Measurements from ENCODE around the gene GCSH. TPM values are rescaled to one million over a fixed set of nuclear protein-coding genes. Genes with fewer than 3 reads are reported as not detected.

The GCSH gene
- 8.3 and 14.8 TPM in 2 replicates for total RNA-seq

GRCh38 chr16:81095953-81096714, at the start of gene GCSH:
Gene GCSH, minus strand, starts transcription at chr16:81096395. Its CDS starts 117 bp downstream, at chr16:81096278.

GRCh38 chr16:81077076-81077940, 18.9 kb downstream of the GCSH start, which contains the start of gene C16orf46:
Gene C16orf46, minus strand, starts transcription at chr16:81077238. Its CDS starts 13,283 bp downstream, at chr16:81063955.

DNA sequence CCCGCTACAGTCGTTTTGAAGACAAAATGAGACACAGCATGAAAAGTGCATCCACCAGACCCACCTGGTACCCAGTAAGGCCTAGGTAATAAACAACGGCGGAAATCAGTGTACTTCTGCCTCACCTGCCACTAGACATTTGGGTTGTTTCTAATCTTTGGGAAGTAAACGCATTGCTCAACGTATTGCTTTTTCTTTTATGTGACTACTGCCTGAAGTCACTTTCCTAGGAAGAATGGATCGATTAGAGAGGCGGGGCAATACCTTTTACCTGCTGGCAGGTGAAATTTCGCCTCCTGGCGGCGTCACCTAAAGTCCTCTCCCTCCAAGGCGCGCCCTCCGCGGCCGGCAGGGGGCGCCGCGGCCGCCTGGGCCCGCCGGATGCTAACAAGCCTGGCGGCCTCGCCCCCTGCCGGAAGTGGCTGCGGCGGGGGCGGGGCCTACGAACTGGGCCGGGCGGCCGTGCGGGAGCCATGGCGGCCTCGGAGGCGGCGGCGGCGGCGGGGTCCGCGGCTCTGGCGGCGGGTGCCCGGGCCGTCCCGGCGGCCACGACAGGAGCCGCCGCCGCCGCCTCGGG, 60.7 kb downstream of the GCSH start, which contains the start of gene ATMIN:
TSS of gene ATMIN (plus strand) at position 445 of the 577 bp plus-strand sequence. CDS start at position 474, 29 bp downstream.

Other genes with a start within 250 kb of the GCSH start
- gene CMC2, start 89.5 kb downstream of the GCSH start, total RNA-seq = 29.6 and 30.7 TPM in 2 replicates
- 14.8 and 24.9 TPM in 2 replicates for gene CENPN, start 89.2 kb downstream of the GCSH start, total RNA-seq
- gene ATMIN, start 60.6 kb downstream of the GCSH start, total RNA-seq = 50.5 and 53.3 TPM in 2 replicates
- 0.43 and 1.0 TPM in 2 replicates for gene C16orf46, start 19.2 kb downstream of the GCSH start, total RNA-seq
- 0.07 TPM in 1 of 2 replicates, not detected in the other for gene BCO1, start 142.3 kb upstream of the GCSH start, total RNA-seq
- gene GAN, start 218.6 kb upstream of the GCSH start, total RNA-seq = 8.3 and 15.6 TPM in 2 replicates

Measured in smooth muscle cell of the pulmonary artery (primary cell).